Measurements from ENCODE around the gene CSNK2A3.

Gene CSNK2A3

DNA sequence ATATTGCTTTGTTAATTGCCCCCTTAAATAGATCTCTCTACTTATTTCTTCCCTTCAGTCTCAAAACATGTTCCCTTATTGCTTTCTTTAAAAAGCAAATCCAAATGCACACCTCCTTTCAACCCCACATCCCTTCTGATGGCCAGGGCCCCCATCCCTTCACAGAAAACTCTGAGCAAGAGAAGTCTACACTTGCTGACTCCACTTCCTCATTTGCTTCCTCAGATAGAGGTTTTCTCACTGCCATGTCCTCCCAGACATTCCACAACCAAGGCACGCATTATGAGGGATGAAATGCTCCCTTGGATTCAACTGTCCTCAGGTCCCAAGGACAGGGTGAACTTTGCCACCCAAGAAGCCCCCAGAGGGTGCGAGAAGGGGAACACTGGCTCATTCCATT is 43.1 kb downstream of the CSNK2A3 start:
- Histone ChIP-seq H3K4me3 (ENCODE audit: low read length) (no peak overlapping the region), H3K9ac (ENCODE audit: low read length) (no peak overlapping the region), H4K20me1 (ENCODE audit: insufficient read depth, low read length) (no peaks in the 10 kb centered on the region), H3K27ac (ENCODE audit: low read length) (no peak overlapping the region), H3K9me3 (ENCODE audit: insufficient read depth, low read length) (no peaks in the 10 kb centered on the region), H3K4me2 (ENCODE audit: low read length) (no peak overlapping the region), H3K36me3 (replicated peaks; ENCODE audit: low read depth, low read length) (no peaks in the 10 kb centered on the region), H2AFZ (ENCODE audit: low read depth, low read length) (no peak overlapping the region), H3K79me2 (ENCODE audit: low read length) (no peaks in the 10 kb centered on the region), H3K4me1 (ENCODE audit: low read length) (peaks cover 6% of the 10 kb centered on the region; the same call in 1 of the 2 replicates), H3K27me3 (ENCODE audit: low read depth, low read length) (no peaks in the 10 kb centered on the region)
- TF ChIP-seq, protein P1, sequence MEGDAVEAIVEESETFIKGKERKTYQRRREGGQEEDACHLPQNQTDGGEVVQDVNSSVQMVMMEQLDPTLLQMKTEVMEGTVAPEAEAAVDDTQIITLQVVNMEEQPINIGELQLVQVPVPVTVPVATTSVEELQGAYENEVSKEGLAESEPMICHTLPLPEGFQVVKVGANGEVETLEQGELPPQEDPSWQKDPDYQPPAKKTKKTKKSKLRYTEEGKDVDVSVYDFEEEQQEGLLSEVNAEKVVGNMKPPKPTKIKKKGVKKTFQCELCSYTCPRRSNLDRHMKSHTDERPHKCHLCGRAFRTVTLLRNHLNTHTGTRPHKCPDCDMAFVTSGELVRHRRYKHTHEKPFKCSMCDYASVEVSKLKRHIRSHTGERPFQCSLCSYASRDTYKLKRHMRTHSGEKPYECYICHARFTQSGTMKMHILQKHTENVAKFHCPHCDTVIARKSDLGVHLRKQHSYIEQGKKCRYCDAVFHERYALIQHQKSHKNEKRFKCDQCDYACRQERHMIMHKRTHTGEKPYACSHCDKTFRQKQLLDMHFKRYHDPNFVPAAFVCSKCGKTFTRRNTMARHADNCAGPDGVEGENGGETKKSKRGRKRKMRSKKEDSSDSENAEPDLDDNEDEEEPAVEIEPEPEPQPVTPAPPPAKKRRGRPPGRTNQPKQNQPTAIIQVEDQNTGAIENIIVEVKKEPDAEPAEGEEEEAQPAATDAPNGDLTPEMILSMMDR (IDR thresholded peaks at IDR 0.05; ENCODE audit: low read depth, low read length): no peak
- TF ChIP-seq EZH2phosphoT487 (IDR thresholded peaks at IDR 0.05; ENCODE audit: low read depth): no peak

DNA sequence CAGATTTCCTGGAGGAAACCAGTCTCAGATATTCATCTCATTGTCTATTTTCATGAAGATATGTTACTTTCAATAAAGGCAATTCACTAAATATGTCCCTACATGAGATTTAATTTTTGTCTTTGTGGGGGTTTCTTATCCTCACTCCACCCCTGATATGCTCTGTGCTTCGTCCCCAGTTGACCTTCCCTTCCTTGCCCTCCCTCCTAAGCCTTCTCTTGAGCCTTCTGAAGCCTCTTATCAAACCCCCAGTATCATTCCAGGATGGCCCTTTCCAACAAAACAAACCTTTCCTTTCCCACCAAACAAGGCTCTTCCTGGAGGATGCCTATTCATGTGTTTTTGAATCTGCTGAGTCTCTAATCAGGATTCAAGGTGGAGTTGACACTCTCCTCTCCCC is 44.8 kb downstream of the CSNK2A3 start:
- H2AFZ ChIP-seq (ENCODE audit: low read depth, low read length): no peak overlapping the region
- H3K4me1 ChIP-seq (ENCODE audit: low read length): peaks cover 6% of the 10 kb centered on the region; the same call in 1 of the 2 replicates
- no peaks in the 10 kb centered on the region for H4K20me1 ChIP-seq (ENCODE audit: insufficient read depth, low read length)
- H3K27me3 ChIP-seq (ENCODE audit: low read depth, low read length): no peaks in the 10 kb centered on the region
- H3K4me3 ChIP-seq (ENCODE audit: low read length): no peak overlapping the region
- H3K9ac ChIP-seq (ENCODE audit: low read length): no peak overlapping the region
- no peaks in the 10 kb centered on the region for H3K9me3 ChIP-seq (ENCODE audit: insufficient read depth, low read length)
- H3K36me3 ChIP-seq (replicated peaks; ENCODE audit: low read depth, low read length): no peaks in the 10 kb centered on the region
- H3K27ac ChIP-seq (ENCODE audit: low read length): no peak overlapping the region
- no peak overlapping the region for H3K4me2 ChIP-seq (ENCODE audit: low read length)
- no peaks in the 10 kb centered on the region for H3K79me2 ChIP-seq (ENCODE audit: low read length)
- no peak for TF ChIP-seq EZH2phosphoT487 (IDR thresholded peaks at IDR 0.05; ENCODE audit: low read depth)
- TF ChIP-seq, protein P1 (IDR thresholded peaks at IDR 0.05; ENCODE audit: low read depth, low read length): no peak

DNA sequence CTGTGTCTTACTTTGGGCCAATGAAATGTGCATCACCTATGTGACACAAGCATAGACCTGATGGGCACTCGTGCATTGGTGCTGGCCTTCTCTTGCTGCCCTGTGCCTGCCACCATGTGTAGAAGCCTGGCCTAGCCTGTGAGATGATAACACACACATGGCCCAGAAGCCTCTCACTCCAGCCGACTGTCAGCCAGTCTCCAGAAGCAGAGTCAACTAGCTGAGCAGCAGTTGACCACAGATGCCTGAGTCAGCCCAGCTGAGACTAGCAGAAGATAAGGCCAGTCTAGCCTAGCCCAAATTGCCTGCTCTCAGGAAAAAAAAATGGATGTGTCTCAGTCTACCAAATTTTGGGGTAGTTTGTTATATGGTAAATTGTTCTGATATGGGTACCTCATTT is 46.2 kb downstream of the CSNK2A3 start:
- no peaks in the 10 kb centered on the region for H3K27me3 ChIP-seq (ENCODE audit: low read depth, low read length)
- no peaks in the 10 kb centered on the region for H3K36me3 ChIP-seq (replicated peaks; ENCODE audit: low read depth, low read length)
- H4K20me1 ChIP-seq (ENCODE audit: insufficient read depth, low read length): no peaks in the 10 kb centered on the region
- H3K4me2 ChIP-seq (ENCODE audit: low read length): no peak overlapping the region
- no peaks in the 10 kb centered on the region for H3K9me3 ChIP-seq (ENCODE audit: insufficient read depth, low read length)
- H3K4me1 ChIP-seq (ENCODE audit: low read length): peaks cover 6% of the 10 kb centered on the region; the same call in 1 of the 2 replicates
- H3K9ac ChIP-seq (ENCODE audit: low read length): no peak overlapping the region
- no peak overlapping the region for H3K27ac ChIP-seq (ENCODE audit: low read length)
- H3K4me3 ChIP-seq (ENCODE audit: low read length): no peak overlapping the region
- no peaks in the 10 kb centered on the region for H3K79me2 ChIP-seq (ENCODE audit: low read length)
- TF ChIP-seq EZH2phosphoT487 (IDR thresholded peaks at IDR 0.05; ENCODE audit: low read depth): no peak
- TF ChIP-seq, protein P1 (IDR thresholded peaks at IDR 0.05; ENCODE audit: low read depth, low read length): no peak
- no peak overlapping the region for H2AFZ ChIP-seq (ENCODE audit: low read depth, low read length)

DNA sequence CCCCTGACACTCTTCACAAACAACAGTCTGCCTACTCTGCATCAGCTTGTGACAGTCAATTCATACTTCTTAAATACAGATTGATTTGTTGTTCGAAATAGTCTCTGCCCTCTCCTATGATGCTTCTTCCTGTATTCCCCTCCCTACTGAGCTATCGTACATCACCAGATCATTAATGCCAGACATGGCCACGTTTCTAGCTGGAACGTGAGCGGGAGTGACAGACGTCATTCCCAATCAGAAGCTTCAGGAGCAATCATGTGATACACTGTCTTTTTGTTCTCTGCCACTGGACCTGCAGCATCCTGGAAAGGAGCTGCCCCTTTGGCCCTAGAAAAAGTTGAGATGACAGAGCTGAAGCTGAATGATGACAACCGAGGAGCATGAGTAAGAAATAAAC is 48.5 kb downstream of the CSNK2A3 start:
- H2AFZ ChIP-seq (ENCODE audit: low read depth, low read length): no peak overlapping the region
- H3K9ac ChIP-seq (ENCODE audit: low read length): no peak overlapping the region
- no peak overlapping the region for H3K4me3 ChIP-seq (ENCODE audit: low read length)
- H3K27me3 ChIP-seq (ENCODE audit: low read depth, low read length): peaks cover 10% of the 10 kb centered on the region; the same call in 1 of the 2 replicates
- no peaks in the 10 kb centered on the region for H3K4me1 ChIP-seq (ENCODE audit: low read length)
- H3K27ac ChIP-seq (ENCODE audit: low read length): no peak overlapping the region
- TF ChIP-seq, protein P1 (IDR thresholded peaks at IDR 0.05; ENCODE audit: low read depth, low read length): no peak
- TF ChIP-seq EZH2phosphoT487 (IDR thresholded peaks at IDR 0.05; ENCODE audit: low read depth): no peak
- no peaks in the 10 kb centered on the region for H3K79me2 ChIP-seq (ENCODE audit: low read length)
- H3K9me3 ChIP-seq (ENCODE audit: insufficient read depth, low read length): no peaks in the 10 kb centered on the region
- H3K4me2 ChIP-seq (ENCODE audit: low read length): no peak overlapping the region
- H3K36me3 ChIP-seq (replicated peaks; ENCODE audit: low read depth, low read length): no peaks in the 10 kb centered on the region
- H4K20me1 ChIP-seq (ENCODE audit: insufficient read depth, low read length): no peaks in the 10 kb centered on the region
